ENCODE data around the gene HOXC6. TPM values are rescaled to one million over a fixed set of nuclear protein-coding genes. Genes with fewer than 3 reads are reported as not detected.

Gene HOXC6
- total RNA-seq, 4 donors from 2014 or later: 0.21 to 1.1 (median 0.30) TPM; not detected in 1

GRCh38 chr12:53981634-53982565, 46.3 kb upstream of the HOXC6 start:
- WGBS, 2 donors: 22 to 23% methylated on average over 24 to 27 of the region's 30 CpGs
- intact Hi-C loops (cut with DNase I): no loop called here

DNA sequence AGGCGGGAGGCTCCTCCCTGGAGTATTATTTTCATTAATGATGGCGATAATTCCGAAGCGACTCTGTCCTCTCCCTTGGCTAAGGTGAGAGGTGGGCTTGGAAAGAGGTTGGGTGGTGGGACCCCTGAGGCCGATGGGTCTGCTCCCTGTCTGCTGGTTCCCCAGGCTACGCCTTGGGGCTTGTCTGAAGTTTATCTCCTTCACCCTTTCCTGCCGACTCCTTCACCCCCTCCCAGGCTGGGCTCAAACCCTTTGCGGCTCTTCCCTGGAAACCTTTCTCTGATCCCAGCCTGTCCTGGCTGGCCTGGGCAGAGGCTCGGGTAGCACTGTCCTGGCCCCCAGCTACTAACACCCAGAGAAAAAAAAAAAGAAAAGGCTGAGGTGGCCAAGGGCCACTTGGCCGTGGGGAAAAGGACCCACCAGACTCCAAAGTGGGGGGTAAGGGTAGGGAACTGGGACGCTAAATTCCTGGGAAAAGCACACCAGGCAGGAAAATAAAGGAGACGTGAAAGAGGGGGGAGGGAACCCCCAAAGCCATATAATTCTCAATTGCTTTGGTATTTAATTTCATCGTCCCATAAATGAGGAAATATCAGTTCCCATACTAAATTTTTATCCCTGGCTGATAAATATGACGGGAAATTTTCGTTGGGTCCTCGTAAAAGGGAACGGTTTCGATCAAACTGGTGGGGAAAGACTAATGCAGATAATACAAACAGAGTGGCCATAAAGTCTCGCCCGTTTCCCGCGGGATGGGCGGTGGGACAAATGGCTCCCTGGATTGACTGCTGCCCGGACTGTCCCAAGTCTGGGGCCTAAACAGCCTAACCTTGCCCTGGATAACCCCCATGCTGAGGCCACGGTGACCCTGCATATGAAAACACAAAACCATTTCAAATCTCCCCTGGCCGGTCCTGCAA, 45.3 kb upstream of the HOXC6 start:
- DNase-seq: no peak
- Histone ChIP-seq H3K27ac (no peak overlapping the region), H3K36me3 (no peaks in the 10 kb centered on the region), H3K27me3 (peaks cover 37 to 100% (median 78%) of the 10 kb centered on the region in 4 donors), H3K4me1 (peaks cover 18 to 35% (median 20%) of the 10 kb centered on the region in 3 donors), H3K4me3 (no peak overlapping the region), H3K9me3 (no peaks in the 10 kb centered on the region)
- intact Hi-C loops (cut with DNase I): no loop called here
- TF ChIP-seq, protein P1, sequence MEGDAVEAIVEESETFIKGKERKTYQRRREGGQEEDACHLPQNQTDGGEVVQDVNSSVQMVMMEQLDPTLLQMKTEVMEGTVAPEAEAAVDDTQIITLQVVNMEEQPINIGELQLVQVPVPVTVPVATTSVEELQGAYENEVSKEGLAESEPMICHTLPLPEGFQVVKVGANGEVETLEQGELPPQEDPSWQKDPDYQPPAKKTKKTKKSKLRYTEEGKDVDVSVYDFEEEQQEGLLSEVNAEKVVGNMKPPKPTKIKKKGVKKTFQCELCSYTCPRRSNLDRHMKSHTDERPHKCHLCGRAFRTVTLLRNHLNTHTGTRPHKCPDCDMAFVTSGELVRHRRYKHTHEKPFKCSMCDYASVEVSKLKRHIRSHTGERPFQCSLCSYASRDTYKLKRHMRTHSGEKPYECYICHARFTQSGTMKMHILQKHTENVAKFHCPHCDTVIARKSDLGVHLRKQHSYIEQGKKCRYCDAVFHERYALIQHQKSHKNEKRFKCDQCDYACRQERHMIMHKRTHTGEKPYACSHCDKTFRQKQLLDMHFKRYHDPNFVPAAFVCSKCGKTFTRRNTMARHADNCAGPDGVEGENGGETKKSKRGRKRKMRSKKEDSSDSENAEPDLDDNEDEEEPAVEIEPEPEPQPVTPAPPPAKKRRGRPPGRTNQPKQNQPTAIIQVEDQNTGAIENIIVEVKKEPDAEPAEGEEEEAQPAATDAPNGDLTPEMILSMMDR (IDR thresholded peaks at IDR 0.05): no peak
- TF ChIP-seq POLR2A (IDR thresholded peaks at IDR 0.05): no peak
- 15 to 17% methylated on average over 19 to 24 of the region's 26 CpGs for WGBS, 2 donors

More at GRCh38 chr12:53981634-53982565, 46.3 kb upstream of the HOXC6 start:
- TF ChIP-seq, protein P1 (IDR thresholded peaks at IDR 0.05): no peak
- TF ChIP-seq POLR2A (IDR thresholded peaks at IDR 0.05): no peak
- Histone ChIP-seq H3K36me3 (no peaks in the 10 kb centered on the region), H3K27ac (no peak overlapping the region), H3K9me3 (no peaks in the 10 kb centered on the region), H3K4me3 (no peak overlapping the region), H3K27me3 (peaks cover 32 to 100% (median 75%) of the 10 kb centered on the region in 4 donors), H3K4me1 (peaks cover 18 to 38% (median 20%) of the 10 kb centered on the region in 3 donors)
- no peak for DNase-seq

DNA sequence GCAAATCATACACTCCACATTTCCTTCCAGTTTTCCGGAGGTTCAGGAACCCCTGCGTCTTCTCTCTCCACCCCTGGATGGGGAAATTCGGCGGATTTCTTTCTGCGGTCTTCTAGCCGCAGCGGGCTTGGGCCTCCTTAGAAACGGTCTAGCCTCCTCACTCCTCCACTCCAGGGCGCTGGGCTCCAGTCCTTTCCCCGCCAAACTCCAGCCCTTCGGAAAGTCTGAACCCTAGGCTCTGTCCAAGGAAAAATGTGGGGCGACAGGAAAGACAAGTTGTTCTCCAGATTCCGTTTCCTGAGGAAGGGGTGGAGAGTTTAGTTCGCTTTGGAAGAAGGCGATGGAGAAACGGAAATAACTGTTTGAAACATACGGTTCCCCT, 44.7 kb upstream of the HOXC6 start:
- Histone ChIP-seq H3K27ac (no peak overlapping the region), H3K27me3 (peaks cover 42 to 100% (median 78%) of the 10 kb centered on the region in 4 donors), H3K4me3 (no peak overlapping the region), H3K9me3 (no peaks in the 10 kb centered on the region), H3K4me1 (peaks cover 18 to 32% (median 20%) of the 10 kb centered on the region in 3 donors), H3K36me3 (no peaks in the 10 kb centered on the region)
- intact Hi-C loops (cut with DNase I): no loop called here
- 7 to 16% methylated on average over 13 to 16 of the region's 17 CpGs for WGBS, 2 donors
- TF ChIP-seq, protein P1 (IDR thresholded peaks at IDR 0.05): no peak
- TF ChIP-seq POLR2A (IDR thresholded peaks at IDR 0.05): no peak
- no peak for DNase-seq

DNA sequence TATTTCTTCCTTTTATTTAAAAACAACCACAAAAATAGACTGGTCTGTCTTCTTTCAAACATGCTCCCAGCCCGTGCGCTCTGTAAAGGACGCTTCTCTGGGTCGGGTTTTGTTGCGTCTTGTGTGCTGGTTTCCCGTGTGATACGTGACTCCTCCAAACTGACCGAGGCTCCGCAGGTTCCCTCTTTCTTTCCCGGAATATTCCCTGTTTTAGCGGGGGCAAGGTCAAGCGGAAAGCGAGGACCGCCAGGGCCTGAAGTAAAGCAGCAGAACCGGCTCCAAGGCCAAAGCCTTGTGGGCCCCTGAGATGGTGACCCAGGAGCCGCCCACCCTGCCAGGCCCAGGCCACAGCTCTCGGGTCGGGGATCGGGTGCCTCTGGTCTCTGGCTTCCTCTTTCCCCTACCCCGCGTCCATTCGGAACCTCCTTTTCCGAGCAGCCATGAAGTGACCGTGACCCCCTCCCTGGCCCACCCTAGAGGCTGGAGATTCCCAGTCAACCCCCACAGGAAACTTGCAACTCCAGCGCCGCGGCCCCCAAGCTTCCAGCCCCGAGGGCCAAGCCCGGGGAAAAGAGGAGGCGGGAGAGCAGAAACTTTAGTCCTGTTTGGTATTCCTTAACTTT, 44.2 kb upstream of the HOXC6 start:
- peaks cover 18 to 35% (median 20%) of the 10 kb centered on the region in 3 donors for H3K4me1 ChIP-seq
- DNase-seq: no peak
- no peaks in the 10 kb centered on the region for H3K9me3 ChIP-seq
- intact Hi-C loops (cut with DNase I): no loop called here
- no peak overlapping the region for H3K4me3 ChIP-seq
- no peaks in the 10 kb centered on the region for H3K36me3 ChIP-seq
- no peak overlapping the region for H3K27ac ChIP-seq
- H3K27me3 ChIP-seq: peaks cover 47 to 100% (median 78%) of the 10 kb centered on the region in 4 donors
- 7 to 9% methylated on average over 23 to 25 of the region's 30 CpGs for WGBS, 2 donors
- TF ChIP-seq, protein P1 (IDR thresholded peaks at IDR 0.05): no peak
- TF ChIP-seq POLR2A (IDR thresholded peaks at IDR 0.05): no peak

Measured in esophagus squamous epithelium (tissue), 5 donors.